HepG2 (cell line): ENCODE results near the gene TPO. TPM values are rescaled to one million over a fixed set of nuclear protein-coding genes. Genes with fewer than 3 reads are reported as not detected.

Experiments
- ATAC-seq: fragments of 200-7000 bp; cut with Tn5 transposase; 3 replicates; pipeline ENCODE4 v1.9.1; 2020; ENCODE audit warnings: mild to moderate bottlenecking, moderate library complexity
- BruUV-seq: library from RNA; stranded (reverse); fragments of 400-500 nt; replicated peaks from 2 replicates; lab custom pipeline; 2021; lab: Mats Ljungman, UMichigan
- CTCF ChIA-PET: fragments of 300-600 bp; formaldehyde crosslinking; extraction: SDS; loops from one replicate; lab custom pipeline; 2021; ENCODE audit warnings: low total read pairs, inconsistent platforms, low intra/inter-chr PET ratio; lab: Yijun Ruan, JAX
- POLR2A ChIA-PET: fragments of 350-600 bp; sonication (Branson Sonifier 250); formaldehyde crosslinking; loops from one replicate; lab custom pipeline; 2020; ENCODE audit warnings: antibody characterized with exemption, inconsistent platforms; lab: Yijun Ruan, JAX
- DNase-seq: peaks from one replicate; pipeline ENCODE4 v3.0.0-alpha.2; 2015; ENCODE audit warnings: low spot score
- FAIRE-seq: peaks from 3 replicates; lab custom pipeline; 2011; peaks lifted over from hg19 to GRCh38; lab: Jason Lieb, UNC
- H2AFZ ChIP-seq: one replicate; pipeline ENCODE4 v1.6.1; 2011; ENCODE audit warnings: low read length, inconsistent platforms
- H3K27ac ChIP-seq: fragments of 300-600 bp; 3 replicates; pipeline ENCODE4 v1.8.0; 2011; ENCODE audit warnings: mixed run types, mild to moderate bottlenecking, mixed read lengths, low read length, inconsistent platforms; ENCODE audit not compliant: insufficient read depth; ENCODE audit errors: extremely low read length
- H3K27me3 ChIP-seq, 2 experiments: fragments of 200-600 bp in 1 of 2; 2 replicates in 1 of 2; 3 replicates in 1 of 2; pipeline versions ENCODE4 v1.6.0 to v1.8.0; 2011; ENCODE audit warnings: low read length in 2 of 2, mild to moderate bottlenecking in 2 of 2, moderate library complexity in 2 of 2, inconsistent platforms in 1 of 2; ENCODE audit not compliant: insufficient read depth in 2 of 2, control insufficient read depth in 1 of 2
- H3K36me3 ChIP-seq, 2 experiments: fragments of 200-600 bp in 1 of 2; replicated peaks in 1 of 2; 2 replicates in 1 of 2; 3 replicates in 1 of 2; pipeline versions ENCODE4 v1.5.1 to v1.8.0; 2011; ENCODE audit warnings: low read length in 2 of 2, inconsistent platforms in 1 of 2; ENCODE audit not compliant: insufficient read depth in 2 of 2, control insufficient read depth in 1 of 2
- H3K4me1 ChIP-seq: 2 replicates; pipeline ENCODE4 v1.5.1; 2012; ENCODE audit warnings: low read length, inconsistent platforms; ENCODE audit not compliant: insufficient read depth
- H3K4me2 ChIP-seq: 2 replicates; pipeline ENCODE4 v1.6.0; 2011; ENCODE audit warnings: low read depth, low read length, inconsistent platforms
- H3K4me3 ChIP-seq, 3 experiments: fragments of 200-600 bp in 1 of 3; sonication (generic), shearing (Covaris generic) in 1 of 3; replicated peaks in 1 of 3; 2 replicates each; pipeline ENCODE4 v1.5.1; 2011 to 2016; ENCODE audit warnings: low read length in 3 of 3, inconsistent platforms in 2 of 3, low read depth in 2 of 3, mild to moderate bottlenecking in 2 of 3, control low read depth in 1 of 3, mixed read lengths in 1 of 3; ENCODE audit not compliant: insufficient read depth in 1 of 3
- H3K79me2 ChIP-seq: one replicate; pipeline ENCODE4 v1.6.1; 2011; ENCODE audit warnings: low read length, inconsistent platforms; ENCODE audit not compliant: insufficient read depth
- H3K9ac ChIP-seq: 2 replicates; pipeline ENCODE4 v1.6.0; 2011; ENCODE audit warnings: mild to moderate bottlenecking, low read depth, low read length, inconsistent platforms; ENCODE audit not compliant: insufficient read depth
- H3K9me3 ChIP-seq: 2 replicates; pipeline ENCODE4 v1.5.1; 2012; ENCODE audit warnings: mild to moderate bottlenecking, low read length
- H4K20me1 ChIP-seq: 2 replicates; pipeline ENCODE4 v1.6.0; 2011; ENCODE audit warnings: inconsistent platforms, mild to moderate bottlenecking, low read length, moderate library complexity; ENCODE audit not compliant: insufficient read depth
- ARHGAP35 ChIP-seq: sonication (generic); formaldehyde crosslinking; IDR thresholded peaks from 2 replicates; pipeline ENCODE4 v1.9.0; 2022; ENCODE audit warnings: mild to moderate bottlenecking, inconsistent platforms, moderate library complexity, missing genetic modification reagents, borderline replicate concordance
- CHD4 ChIP-seq: fragments of 200-600 bp; sonication (generic); IDR thresholded peaks from 2 replicates; pipeline ENCODE4 v1.7.0; 2017; ENCODE audit warnings: mild to moderate bottlenecking, low read length, borderline replicate concordance
- DR1 ChIP-seq: sonication (generic); formaldehyde crosslinking; IDR thresholded peaks from 2 replicates; pipeline ENCODE4 v1.8.0; 2021; ENCODE audit warnings: mild to moderate bottlenecking, missing genetic modification reagents, inconsistent platforms
- GTF2F1 ChIP-seq: fragments of 150-350 bp; IDR thresholded peaks from 2 replicates; pipeline ENCODE4 v1.6.1; 2014; ENCODE audit warnings: low read length
- KLF16 ChIP-seq, 2 experiments: sonication (generic) in 1 of 2; formaldehyde crosslinking in 1 of 2; IDR thresholded peaks; 2 replicates each; pipeline versions ENCODE4 v1.6.1 to v1.8.0; 2016 to 2023; ENCODE audit warnings: missing genetic modification reagents in 2 of 2, missing compliant biosample characterization in 1 of 2
- RELA ChIP-seq: sonication (generic); formaldehyde crosslinking; IDR thresholded peaks from 2 replicates; pipeline ENCODE4 v1.4.0; 2020; ENCODE audit warnings: missing genetic modification reagents
- THAP8 ChIP-seq: sonication (generic); formaldehyde crosslinking; IDR thresholded peaks from 2 replicates; pipeline ENCODE4 v1.5.1; 2020; ENCODE audit warnings: missing genetic modification reagents, mild to moderate bottlenecking, borderline replicate concordance
- ZNF33A ChIP-seq: sonication (generic); formaldehyde crosslinking; IDR thresholded peaks from 2 replicates; pipeline ENCODE4 v1.5.1; 2020; ENCODE audit warnings: missing genetic modification reagents, mild to moderate bottlenecking, moderate library complexity, borderline replicate concordance
- ZNF547 ChIP-seq: sonication (generic); formaldehyde crosslinking; IDR thresholded peaks from 2 replicates; pipeline ENCODE4 v1.5.1; 2020; ENCODE audit warnings: mild to moderate bottlenecking, missing genetic modification reagents
- ZNF562 ChIP-seq: sonication (generic); formaldehyde crosslinking; IDR thresholded peaks from 2 replicates; pipeline ENCODE4 v1.8.0; 2022; ENCODE audit warnings: missing genetic modification reagents, borderline replicate concordance
- WGBS: methylation state at CpG from one replicate; pipeline ENCODE4 v1.1.6; 2017; ENCODE audit warnings: low lambda C conversion rate; 5-methylcytosine and 5-hydroxymethylcytosine counted together
- in situ Hi-C: cut with HindIII; loops from 2 replicates; pipeline ENCODE4 v1.10.0; 2017; ENCODE audit warnings: low pct_unique_long_range_greater_than_20kb; ENCODE audit not compliant: extremely low pct_ligation_motif_present
- intact Hi-C: fragments of 100-400 bp; cut with micrococcal nuclease; formaldehyde crosslinking; loops from one replicate; pipeline ENCODE4 v1.10.0; 2022; ENCODE audit not compliant: unreplicated experiment
- polyA plus RNA-seq, 8 experiments: library from polyadenylated mRNA; depleted of rRNA in 3 of 8; stranded (reverse) in 7 of 8; unstranded in 1 of 8; fragments of >200 nt; fragmentation: Illumina TruSeq in 4 of 8; extraction: Trizol in 4 of 8; gene quantifications; 2 replicates each; pipeline versions ENCODE4 v1.2.1 to v1.2.3, GENCODE V29; 2011 to 2016; ENCODE audit warnings: low read depth in 4 of 8, missing spikeins in 1 of 8, mixed read lengths in 1 of 8; ENCODE audit not compliant: insufficient read depth in 1 of 8
- total RNA-seq, 5 experiments: library from RNA; depleted of rRNA; stranded (reverse); fragments of >200 nt; fragmentation: Illumina TruSeq; extraction: Trizol; gene quantifications; 2 replicates each; pipeline ENCODE4 v1.2.3, GENCODE V29; 2016; ENCODE audit warnings: low read depth in 1 of 5
- TF ChIP-seq, protein P1 (sequence below): sonication (generic); formaldehyde crosslinking; IDR thresholded peaks from 2 replicates; pipeline ENCODE4 v1.5.0; 2020; ENCODE audit warnings: mild to moderate bottlenecking, missing genetic modification reagents

TPO gene
- total and polyA plus RNA-seq, 2 of the 13 experiments (the other 11 are each of a cell fraction or from before 2014, with no cell fraction given): not detected

DNA sequence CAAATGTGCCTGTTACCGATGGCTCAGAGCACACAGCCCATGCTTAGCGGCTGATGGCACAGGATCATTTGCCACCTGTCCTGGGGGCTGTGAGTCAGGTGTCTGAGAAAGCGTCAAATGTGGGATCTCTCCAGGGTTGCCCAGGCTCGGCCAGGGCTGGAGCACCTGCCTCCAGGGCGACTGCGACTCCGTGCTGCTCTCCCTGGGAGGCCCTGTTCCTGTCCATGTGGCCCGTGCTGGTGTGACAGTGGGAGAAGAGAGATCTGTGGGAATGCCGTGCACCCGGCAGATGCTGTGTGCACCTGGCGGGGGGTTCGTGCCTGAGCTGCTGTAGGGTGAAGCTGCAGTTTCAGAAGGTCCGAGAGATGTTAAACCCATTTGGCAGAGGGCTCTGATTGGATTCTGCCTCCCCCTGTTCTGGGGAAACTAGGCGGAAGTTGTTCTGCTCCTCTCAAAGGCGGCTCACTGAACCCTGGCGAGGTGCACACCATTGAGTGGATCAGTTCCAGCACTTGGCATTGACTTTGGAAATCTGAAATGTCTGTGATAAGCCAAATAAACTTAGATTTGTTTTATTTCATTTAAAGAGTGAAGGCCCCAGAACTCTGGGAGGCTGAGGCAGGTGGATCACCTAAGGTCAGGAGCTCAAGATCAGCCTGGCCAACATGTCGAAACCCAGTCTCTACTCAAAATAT lies 34.7 kb upstream of the TPO start:
- ATAC-seq (peak; percentile 34; the same call in 2 of the 3 replicates), FAIRE-seq (no peak), DNase-seq (no peak)
- H3K4me3 ChIP-seq: no peak overlapping the region
- no peaks in the 10 kb centered on the region for H3K4me1 ChIP-seq
- no peaks in the 10 kb centered on the region for H3K36me3 ChIP-seq
- BruUV-seq: no TSS peak
- H2AFZ ChIP-seq: no peak overlapping the region
- H3K9ac ChIP-seq: no peak overlapping the region
- POLR2A ChIA-PET: no interaction called here
- H3K79me2 ChIP-seq: no peaks in the 10 kb centered on the region
- in situ Hi-C loops (no loop called here), intact Hi-C loops (no loop called here)
- peaks cover 12 to 51% of the 10 kb centered on the region in 2 experiments for H3K27me3 ChIP-seq
- no peak overlapping the region for H3K27ac ChIP-seq
- WGBS: 22% methylated on average over 13 of the region's 17 CpGs
- CTCF ChIA-PET: no interaction called here
- no peaks in the 10 kb centered on the region for H4K20me1 ChIP-seq
- no peak overlapping the region for H3K4me2 ChIP-seq
- no peaks in the 10 kb centered on the region for H3K9me3 ChIP-seq
- no peak for TF ChIP-seq ZNF547 (CRISPR knock-in tag)
- TF ChIP-seq GTF2F1: no peak
- TF ChIP-seq KLF16 (CRISPR knock-in tag; IDR thresholded peaks at IDR 0.05): no peak
- TF ChIP-seq ARHGAP35 (CRISPR knock-in tag): no peak
- TF ChIP-seq, protein P1, sequence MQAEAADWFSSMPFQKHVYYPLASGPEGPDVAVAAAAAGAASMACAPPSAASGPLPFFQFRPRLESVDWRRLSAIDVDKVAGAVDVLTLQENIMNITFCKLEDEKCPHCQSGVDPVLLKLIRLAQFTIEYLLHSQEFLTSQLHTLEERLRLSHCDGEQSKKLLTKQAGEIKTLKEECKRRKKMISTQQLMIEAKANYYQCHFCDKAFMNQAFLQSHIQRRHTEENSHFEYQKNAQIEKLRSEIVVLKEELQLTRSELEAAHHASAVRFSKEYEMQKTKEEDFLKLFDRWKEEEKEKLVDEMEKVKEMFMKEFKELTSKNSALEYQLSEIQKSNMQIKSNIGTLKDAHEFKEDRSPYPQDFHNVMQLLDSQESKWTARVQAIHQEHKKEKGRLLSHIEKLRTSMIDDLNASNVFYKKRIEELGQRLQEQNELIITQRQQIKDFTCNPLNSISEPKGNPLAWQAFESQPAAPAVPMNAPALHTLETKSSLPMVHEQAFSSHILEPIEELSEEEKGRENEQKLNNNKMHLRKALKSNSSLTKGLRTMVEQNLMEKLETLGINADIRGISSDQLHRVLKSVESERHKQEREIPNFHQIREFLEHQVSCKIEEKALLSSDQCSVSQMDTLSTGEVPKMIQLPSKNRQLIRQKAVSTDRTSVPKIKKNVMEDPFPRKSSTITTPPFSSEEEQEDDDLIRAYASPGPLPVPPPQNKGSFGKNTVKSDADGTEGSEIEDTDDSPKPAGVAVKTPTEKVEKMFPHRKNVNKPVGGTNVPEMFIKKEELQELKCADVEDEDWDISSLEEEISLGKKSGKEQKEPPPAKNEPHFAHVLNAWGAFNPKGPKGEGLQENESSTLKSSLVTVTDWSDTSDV (CRISPR knock-in tag): no peak
- TF ChIP-seq ZNF562 (CRISPR knock-in tag): no peak
- no peak for TF ChIP-seq DR1 (CRISPR knock-in tag)
- no peak for TF ChIP-seq THAP8
- TF ChIP-seq RELA (CRISPR knock-in tag): no peak
- no peak for TF ChIP-seq CHD4
- no peak for TF ChIP-seq ZNF33A
